Epithelial cell of esophagus (primary cell): ENCODE results near the gene EXOC7.

Source experiments
- DNase-seq: peaks from one replicate; pipeline ENCODE4 v3.0.0; 2010; ENCODE audit warnings: low read depth
- H3K4me3 ChIP-seq: 2 replicates; pipeline ENCODE4 v1.5.1; 2011; ENCODE audit warnings: mild to moderate bottlenecking, low read length, control low read depth
- CTCF ChIP-seq: IDR thresholded peaks from 2 replicates; pipeline ENCODE4 v1.5.1; 2011; ENCODE audit warnings: low read depth, mild to moderate bottlenecking, low read length, control low read depth, inconsistent platforms; ENCODE audit not compliant: insufficient read depth; ENCODE audit errors: missing control alignments

The EXOC7 gene

GRCh38 chr17:76076146-76076764 is 27.3 kb downstream of the EXOC7 start:
- TF ChIP-seq CTCF: no peak
- no peak for DNase-seq
- H3K4me3 ChIP-seq: no peak overlapping the region

DNA sequence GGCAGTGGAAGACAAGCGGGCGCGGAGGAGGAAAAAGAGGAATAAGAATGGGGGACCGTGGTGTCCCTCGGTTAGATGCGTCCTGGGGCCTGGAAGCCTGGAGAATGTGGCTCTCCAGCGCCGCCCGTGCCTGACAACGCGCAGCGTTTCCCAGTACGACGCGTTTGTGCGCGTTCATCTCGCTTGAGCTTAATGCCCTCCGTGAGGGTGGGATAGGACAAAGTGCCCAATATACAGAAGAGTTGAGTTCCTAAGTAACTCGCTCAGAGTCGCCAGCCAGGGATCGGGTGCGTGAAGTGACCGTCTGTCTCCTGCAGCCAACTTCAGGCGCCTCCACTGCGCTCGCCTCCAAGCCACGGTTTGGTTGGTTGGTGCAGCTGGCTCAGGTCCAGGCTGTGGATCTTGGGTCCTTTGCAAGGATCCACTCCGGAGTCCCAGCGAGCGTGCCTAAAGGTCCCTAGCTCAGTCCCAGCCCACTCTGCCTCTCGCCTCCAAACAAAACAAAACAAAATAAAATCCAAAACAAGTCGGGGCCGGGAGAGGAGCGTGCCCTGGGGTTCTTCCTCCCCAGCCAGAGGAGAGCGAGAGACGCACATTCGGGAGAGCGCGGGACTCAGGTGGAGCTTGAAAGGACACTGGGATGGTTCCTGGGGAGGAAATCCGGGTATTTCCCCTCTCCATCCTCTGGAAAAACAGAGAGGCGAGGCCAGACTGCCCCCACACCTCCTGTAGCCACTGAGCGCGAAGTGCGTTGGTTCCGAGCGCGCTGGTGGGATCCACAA is 28.0 kb downstream of the EXOC7 start:
- peak; percentile 35 for TF ChIP-seq CTCF
- H3K4me3 ChIP-seq: no peak overlapping the region
- peak; percentile 56 for DNase-seq

DNA sequence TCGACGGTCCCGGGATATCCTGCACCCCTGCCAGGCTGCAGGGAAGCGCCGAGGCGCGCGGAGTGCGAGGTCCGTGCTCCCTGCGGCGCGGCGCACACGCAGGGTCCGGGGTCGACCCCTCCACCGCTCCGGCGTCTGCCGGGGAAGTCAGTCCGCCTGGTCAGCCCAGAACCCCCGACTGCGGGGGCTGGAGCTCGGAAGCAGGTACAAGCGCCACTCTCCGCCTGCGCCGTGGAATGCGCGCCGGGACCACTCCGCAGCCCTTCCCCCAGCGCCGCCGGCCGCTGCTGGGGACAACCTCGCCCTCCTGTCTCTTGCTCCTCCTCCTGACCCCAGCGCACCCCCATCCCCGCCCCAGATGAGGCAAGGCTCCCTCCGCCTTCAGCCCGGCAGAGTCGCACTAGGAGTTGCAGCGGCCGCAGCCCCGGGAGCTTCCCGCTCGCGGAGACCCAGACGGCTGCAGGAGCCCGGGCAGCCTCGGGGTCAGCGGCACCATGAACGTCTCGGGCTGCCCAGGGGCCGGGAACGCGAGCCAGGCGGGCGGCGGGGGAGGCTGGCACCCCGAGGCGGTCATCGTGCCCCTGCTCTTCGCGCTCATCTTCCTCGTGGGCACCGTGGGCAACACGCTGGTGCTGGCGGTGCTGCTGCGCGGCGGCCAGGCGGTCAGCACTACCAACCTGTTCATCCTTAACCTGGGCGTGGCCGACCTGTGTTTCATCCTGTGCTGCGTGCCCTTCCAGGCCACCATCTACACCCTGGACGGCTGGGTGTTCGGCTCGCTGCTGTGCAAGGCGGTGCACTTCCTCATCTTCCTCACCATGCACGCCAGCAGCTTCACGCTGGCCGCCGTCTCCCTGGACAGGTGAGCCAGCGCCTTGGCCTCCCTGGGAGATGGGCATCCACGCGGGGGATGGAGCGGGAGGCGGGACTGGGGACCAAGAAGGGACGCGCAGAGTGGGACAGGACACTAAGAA is 28.9 kb downstream of the EXOC7 start, which contains the start of gene GALR2:
Gene GALR2, plus strand, starts transcription at position 392 of the 974 bp plus-strand sequence. Its CDS starts 103 bp downstream, at position 495.
- TF ChIP-seq CTCF: no peak
- H3K4me3 ChIP-seq: no peak within 1 kb of the TSS
- no peak for DNase-seq

DNA sequence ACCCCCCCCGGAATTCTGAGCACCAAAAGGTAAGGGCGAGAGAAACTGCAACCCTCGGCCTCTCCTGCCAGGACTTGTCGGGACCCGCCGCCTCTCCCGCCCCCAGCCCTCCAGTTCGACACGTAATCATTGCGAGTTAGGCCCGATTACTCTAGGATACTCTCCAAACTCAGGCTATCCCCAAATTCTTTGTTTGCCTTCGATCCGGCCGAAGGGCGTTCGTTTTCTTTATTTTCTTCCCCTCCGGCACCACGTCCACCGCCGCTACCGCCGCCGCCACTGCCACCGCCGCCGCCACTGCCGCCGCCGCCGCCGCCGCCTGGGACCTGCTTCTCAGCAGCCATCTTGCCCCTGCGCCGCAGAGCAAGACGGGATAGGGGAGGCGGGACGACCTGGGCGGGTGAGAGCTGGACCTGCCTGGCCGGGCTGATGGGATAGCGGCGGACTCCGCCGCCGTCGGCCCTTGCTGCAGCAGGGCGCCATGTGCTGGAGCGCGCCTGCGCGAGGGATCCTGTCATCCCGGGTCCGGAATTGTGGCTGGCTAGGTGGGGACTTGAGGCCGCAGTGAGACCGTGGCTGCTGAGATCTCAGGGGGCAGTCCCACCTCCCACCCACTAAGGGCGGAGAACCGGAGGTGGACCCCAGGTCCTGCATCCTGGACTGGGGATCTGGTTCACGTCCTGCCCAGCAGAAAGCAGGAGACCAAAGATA is 31.3 kb downstream of the EXOC7 start, which contains the start of gene SRP68:
Gene SRP68, minus strand, starts transcription at position 370 of the 711 bp plus-strand sequence. Its CDS starts 26 bp downstream, at position 344.
- DNase-seq: peak; percentile 97
- no peak for TF ChIP-seq CTCF
- peak within 1 kb of the TSS; percentile 91 for H3K4me3 ChIP-seq

GRCh38 chr17:76071531-76072147 is 31.9 kb downstream of the EXOC7 start:
- no peak for TF ChIP-seq CTCF
- no peak for DNase-seq

DNA sequence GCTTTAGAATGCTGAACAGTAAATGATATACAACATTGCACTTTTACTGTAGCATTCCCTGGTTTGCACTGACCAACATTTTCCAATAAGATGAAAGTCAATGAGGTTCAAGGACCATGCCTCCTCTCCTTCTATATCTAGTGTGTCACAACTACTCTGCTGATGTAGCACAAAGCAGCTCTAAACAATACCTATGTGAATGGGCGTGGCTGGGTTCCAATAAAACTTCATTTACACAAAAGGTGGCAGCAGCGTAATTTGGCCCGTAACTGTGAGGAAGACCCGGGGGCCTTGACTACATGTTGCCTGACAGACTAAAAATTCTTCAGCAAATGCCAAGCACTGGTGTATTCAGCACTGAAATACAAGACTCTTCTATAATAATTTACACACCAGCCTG is 37.8 kb downstream of the EXOC7 start:
- DNase-seq: no peak
- H3K4me3 ChIP-seq: no peak overlapping the region
- no peak for TF ChIP-seq CTCF

More at GRCh38 chr17:76071531-76072147, 31.9 kb downstream of the EXOC7 start:
- peak overlapping the region; percentile 91 for H3K4me3 ChIP-seq
